ENCODE measurements around the gene SMIM14.

GRCh38 chr4:39548425-39549067 lies 90.1 kb downstream of the SMIM14 start:
- no peak for TF ChIP-seq MCM2 (IDR thresholded peaks at IDR 0.05; ENCODE audit: low read depth)
- no peak for TF ChIP-seq TAF7 (tag; IDR thresholded peaks at IDR 0.05)
- no peak for TF ChIP-seq ID3 (CRISPR knock-in tag; IDR thresholded peaks at IDR 0.05)
- TF ChIP-seq ID3 (tag; IDR thresholded peaks at IDR 0.05) = no peak
- no peak for TF ChIP-seq CTCF (IDR thresholded peaks at IDR 0.05 in 2 of 3, conservative IDR thresholded peaks at IDR 0.05 in 1 of 3; ENCODE audit: insufficient read depth in 2 of 3, low read depth in 1 of 3, low read length in 3 of 3)
- no peak for TF ChIP-seq SPI1 (IDR thresholded peaks at IDR 0.05; ENCODE audit: borderline replicate concordance, low read depth, low read length)
- no peak for TF ChIP-seq EZH2 (IDR thresholded peaks at IDR 0.05; ENCODE audit: borderline replicate concordance, low read depth, low read length)
- no peak for TF ChIP-seq POLR2A (conservative IDR thresholded peaks at IDR 0.05)
- no peak for TF ChIP-seq FOSL1 (tag; conservative IDR thresholded peaks at IDR 0.05)

Data from K562 (cell line).